Calu3 (cell line): ENCODE results near the gene GLCE. TPM values are rescaled to one million over a fixed set of nuclear protein-coding genes. Genes with fewer than 3 reads are reported as not detected.

ENCODE experiments used
- BruUV-seq: library from RNA; stranded (reverse); fragments of 400-500 nt; replicated peaks from 2 replicates; lab custom pipeline; 2021; lab: Mats Ljungman, UMichigan
- CTCF ChIA-PET: fragments of 300-600 bp; sonication (Branson Sonifier 250); formaldehyde crosslinking; loops from one replicate; lab custom pipeline; 2022; ENCODE audit warnings: antibody characterized with exemption; lab: Charles Lee
- DNase-seq: peaks from one replicate; pipeline ENCODE4 v3.0.0; 2022
- H3K27ac Mint-ChIP-seq: one replicate; pipeline ENCODE4 v1.8.0; 2022; ENCODE audit warnings: mixed read lengths; ENCODE audit not compliant: unreplicated experiment
- H3K27me3 Mint-ChIP-seq: one replicate; pipeline ENCODE4 v1.8.0; 2022; ENCODE audit warnings: mixed read lengths; ENCODE audit not compliant: unreplicated experiment
- H3K36me3 Mint-ChIP-seq: one replicate; pipeline ENCODE4 v1.8.0; 2022; ENCODE audit warnings: mild to moderate bottlenecking, moderate library complexity, mixed read lengths; ENCODE audit not compliant: insufficient read depth, unreplicated experiment
- H3K4me1 Mint-ChIP-seq: one replicate; pipeline ENCODE4 v1.8.0; 2022; ENCODE audit warnings: mild to moderate bottlenecking, low read depth, mixed read lengths; ENCODE audit not compliant: unreplicated experiment
- H3K4me3 Mint-ChIP-seq: one replicate; pipeline ENCODE4 v1.8.0; 2022; ENCODE audit warnings: mild to moderate bottlenecking, low read depth, moderate library complexity, mixed read lengths; ENCODE audit not compliant: unreplicated experiment
- H3K9me3 Mint-ChIP-seq: one replicate; pipeline ENCODE4 v1.8.0; 2022; ENCODE audit warnings: low read depth, mixed read lengths; ENCODE audit not compliant: unreplicated experiment
- intact Hi-C: fragments of 100-400 bp; cut with micrococcal nuclease; formaldehyde crosslinking; loops from one replicate; pipeline ENCODE4 v1.10.0; 2022; ENCODE audit not compliant: unreplicated experiment
- total RNA-seq: library from RNA; stranded (reverse); gene quantifications from 2 replicates; pipeline ENCODE4 v1.2.3, GENCODE V29; 2022
- TF ChIP-seq, protein P1 (sequence below): fragments of 200-600 bp; IDR thresholded peaks from one replicate; pipeline ENCODE4 v1.8.0; 2022; ENCODE audit warnings: antibody characterized with exemption; ENCODE audit not compliant: unreplicated experiment

The GLCE gene
- total RNA-seq, 1 experiment from 2014 or later, result 22.4 TPM

DNA sequence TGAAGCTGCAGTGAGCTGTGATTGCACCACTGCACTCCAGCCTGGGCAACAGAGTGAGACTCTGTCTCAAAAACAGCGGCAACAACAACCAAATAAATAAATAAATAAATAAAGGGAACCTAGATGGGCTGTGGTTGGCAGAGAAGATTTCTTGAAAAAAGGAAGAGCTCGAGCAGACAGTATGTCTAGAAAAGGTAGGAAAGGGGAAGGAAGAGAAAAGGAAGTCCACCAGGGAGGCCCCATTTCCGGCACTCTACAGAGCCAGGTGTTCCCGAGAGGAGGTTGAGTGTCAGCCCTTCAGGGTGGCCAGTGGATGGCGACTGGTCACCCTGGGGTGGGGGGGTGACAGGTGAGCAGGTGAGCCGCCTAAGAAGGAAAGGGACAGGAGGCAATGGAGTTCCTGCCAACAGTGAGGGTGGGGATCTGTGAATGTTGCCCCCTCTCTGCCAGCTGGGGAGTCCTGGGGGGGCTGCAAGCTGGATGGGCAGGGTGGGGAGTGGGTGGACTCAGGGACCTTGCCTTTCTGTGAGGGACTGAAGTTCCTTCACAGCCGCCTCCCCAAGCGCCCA, 153.1 kb downstream of the GLCE start:
- DNase-seq, result no peak
- BruUV-seq, result no TSS peak
- CTCF ChIA-PET, result no interaction called here

DNA sequence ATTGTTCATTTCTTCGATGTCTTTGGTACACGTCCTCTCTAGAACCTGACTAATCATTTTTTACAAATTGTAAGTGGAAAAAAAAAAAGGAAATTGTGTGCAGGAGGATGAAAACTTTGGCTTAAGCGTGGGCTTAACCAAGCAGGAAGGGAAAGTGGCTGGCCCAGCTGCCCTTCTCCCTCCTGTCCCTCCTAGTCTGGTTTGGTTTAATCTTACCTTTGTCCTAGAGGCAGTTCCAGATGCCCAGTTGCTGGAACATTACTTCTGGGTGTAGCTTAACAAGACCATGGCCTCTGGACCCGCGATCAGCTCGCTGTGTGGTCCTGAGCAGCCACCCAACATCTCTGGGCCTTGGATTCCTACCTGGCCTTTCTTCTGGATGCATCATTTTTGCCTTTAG, 153.7 kb downstream of the GLCE start:
- BruUV-seq, result no TSS peak
- CTCF ChIA-PET, result no interaction called here
- H3K36me3 Mint-ChIP-seq, result peaks cover 6% of the 10 kb centered on the region
- no peaks in the 10 kb centered on the region for H3K27me3 Mint-ChIP-seq
- no peaks in the 10 kb centered on the region for H3K9me3 Mint-ChIP-seq
- H3K4me1 Mint-ChIP-seq, result peaks cover 33% of the 10 kb centered on the region
- H3K4me3 Mint-ChIP-seq, result no peak overlapping the region
- TF ChIP-seq, protein P1, sequence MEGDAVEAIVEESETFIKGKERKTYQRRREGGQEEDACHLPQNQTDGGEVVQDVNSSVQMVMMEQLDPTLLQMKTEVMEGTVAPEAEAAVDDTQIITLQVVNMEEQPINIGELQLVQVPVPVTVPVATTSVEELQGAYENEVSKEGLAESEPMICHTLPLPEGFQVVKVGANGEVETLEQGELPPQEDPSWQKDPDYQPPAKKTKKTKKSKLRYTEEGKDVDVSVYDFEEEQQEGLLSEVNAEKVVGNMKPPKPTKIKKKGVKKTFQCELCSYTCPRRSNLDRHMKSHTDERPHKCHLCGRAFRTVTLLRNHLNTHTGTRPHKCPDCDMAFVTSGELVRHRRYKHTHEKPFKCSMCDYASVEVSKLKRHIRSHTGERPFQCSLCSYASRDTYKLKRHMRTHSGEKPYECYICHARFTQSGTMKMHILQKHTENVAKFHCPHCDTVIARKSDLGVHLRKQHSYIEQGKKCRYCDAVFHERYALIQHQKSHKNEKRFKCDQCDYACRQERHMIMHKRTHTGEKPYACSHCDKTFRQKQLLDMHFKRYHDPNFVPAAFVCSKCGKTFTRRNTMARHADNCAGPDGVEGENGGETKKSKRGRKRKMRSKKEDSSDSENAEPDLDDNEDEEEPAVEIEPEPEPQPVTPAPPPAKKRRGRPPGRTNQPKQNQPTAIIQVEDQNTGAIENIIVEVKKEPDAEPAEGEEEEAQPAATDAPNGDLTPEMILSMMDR, result no peak
- H3K27ac Mint-ChIP-seq, result no peak overlapping the region
- intact Hi-C loops, result no loop called here
- no peak for DNase-seq

More for the DNA sequence above, 153.1 kb downstream of the GLCE start:
- TF ChIP-seq, protein P1, result no peak
- Mint-ChIP-seq H3K27ac (no peak overlapping the region), H3K27me3 (no peaks in the 10 kb centered on the region), H3K4me3 (no peak overlapping the region), H3K9me3 (no peaks in the 10 kb centered on the region), H3K4me1 (peaks cover 33% of the 10 kb centered on the region), H3K36me3 (peaks cover 6% of the 10 kb centered on the region)
- intact Hi-C loops, result no loop called here

DNA sequence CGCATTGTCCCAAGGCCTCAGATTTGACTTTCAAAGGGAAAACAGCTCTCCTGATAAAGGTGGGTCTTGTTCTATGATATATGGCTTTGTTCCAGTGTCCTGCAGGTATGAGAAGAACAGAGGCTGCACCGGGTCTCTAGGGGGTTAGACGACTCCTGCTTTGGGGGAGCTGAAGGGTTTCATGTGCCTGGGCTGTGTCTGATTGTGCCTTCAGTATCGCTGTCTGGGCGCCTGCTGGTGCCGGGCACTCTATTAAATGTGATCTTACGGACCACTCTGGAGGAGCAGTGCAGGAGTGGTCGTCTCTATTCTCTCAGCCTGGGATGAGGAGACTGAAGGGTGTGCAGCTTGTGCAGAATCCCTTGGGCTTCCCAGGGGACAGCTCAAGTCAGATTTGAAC, 154.3 kb downstream of the GLCE start:
- intact Hi-C loops, result no loop called here
- TF ChIP-seq, protein P1, result no peak
- DNase-seq, result no peak
- peaks cover 33% of the 10 kb centered on the region for H3K4me1 Mint-ChIP-seq
- H3K27ac Mint-ChIP-seq, result no peak overlapping the region
- no peaks in the 10 kb centered on the region for H3K27me3 Mint-ChIP-seq
- no peak overlapping the region for H3K4me3 Mint-ChIP-seq
- peaks cover 6% of the 10 kb centered on the region for H3K36me3 Mint-ChIP-seq
- no peaks in the 10 kb centered on the region for H3K9me3 Mint-ChIP-seq
- BruUV-seq, result no TSS peak
- CTCF ChIA-PET, result no interaction called here

DNA sequence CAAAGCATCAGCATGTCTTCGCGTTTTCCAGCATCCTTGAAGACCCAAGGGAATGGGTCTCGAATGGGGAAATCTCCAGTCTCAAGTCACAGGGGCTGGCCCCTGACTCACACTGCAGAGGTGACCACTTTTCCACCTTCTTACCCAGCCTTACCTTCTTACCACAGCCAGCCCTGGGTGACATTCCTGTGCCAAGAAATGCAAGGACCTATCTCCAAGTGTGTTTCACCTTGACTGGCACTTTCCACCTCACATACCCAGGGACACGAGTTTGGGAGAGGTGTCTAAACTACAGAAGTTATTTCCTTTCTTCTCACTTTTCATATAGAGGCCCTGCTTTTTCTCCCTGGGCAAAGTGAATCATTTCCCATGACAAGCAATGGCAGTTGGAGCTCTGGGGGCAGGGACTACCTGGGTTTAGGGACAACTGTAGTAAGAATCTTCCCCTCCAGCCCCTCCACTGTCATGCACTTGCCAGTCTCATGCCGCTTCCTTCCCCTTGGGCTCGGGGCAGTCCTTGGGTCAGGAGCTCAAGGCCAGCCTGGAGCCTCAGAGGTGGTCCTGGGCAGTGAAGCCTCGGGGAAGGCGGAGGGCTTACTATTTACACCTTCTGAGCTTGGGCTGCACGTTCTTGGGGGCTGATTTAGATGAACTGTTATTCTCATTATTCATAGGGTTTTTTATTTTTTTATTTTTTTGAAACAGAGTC, 155.1 kb downstream of the GLCE start:
- TF ChIP-seq, protein P1, result no peak
- intact Hi-C loops, result no loop called here
- Mint-ChIP-seq H3K36me3 (peaks cover 6% of the 10 kb centered on the region), H3K27me3 (no peaks in the 10 kb centered on the region), H3K27ac (no peak overlapping the region), H3K4me3 (no peak overlapping the region), H3K4me1 (peaks cover 33% of the 10 kb centered on the region), H3K9me3 (no peaks in the 10 kb centered on the region)
- DNase-seq, result no peak
- CTCF ChIA-PET, result no interaction called here
- no TSS peak for BruUV-seq
